ENCODE results near the gene DUSP2.
A peak's percentile ranks its signal among the peaks of the same experiment; 100 is the strongest.
"Not testable (repeated sequence)": the region's sequence is repeated elsewhere in the genome, so short reads cannot be mapped to it uniquely, and the experiment has no call there.

The DUSP2 gene

GRCh38 chr2:96146881-96147592 lies 1.8 kb upstream of the DUSP2 start:
- DNase-seq = no peak

DNA sequence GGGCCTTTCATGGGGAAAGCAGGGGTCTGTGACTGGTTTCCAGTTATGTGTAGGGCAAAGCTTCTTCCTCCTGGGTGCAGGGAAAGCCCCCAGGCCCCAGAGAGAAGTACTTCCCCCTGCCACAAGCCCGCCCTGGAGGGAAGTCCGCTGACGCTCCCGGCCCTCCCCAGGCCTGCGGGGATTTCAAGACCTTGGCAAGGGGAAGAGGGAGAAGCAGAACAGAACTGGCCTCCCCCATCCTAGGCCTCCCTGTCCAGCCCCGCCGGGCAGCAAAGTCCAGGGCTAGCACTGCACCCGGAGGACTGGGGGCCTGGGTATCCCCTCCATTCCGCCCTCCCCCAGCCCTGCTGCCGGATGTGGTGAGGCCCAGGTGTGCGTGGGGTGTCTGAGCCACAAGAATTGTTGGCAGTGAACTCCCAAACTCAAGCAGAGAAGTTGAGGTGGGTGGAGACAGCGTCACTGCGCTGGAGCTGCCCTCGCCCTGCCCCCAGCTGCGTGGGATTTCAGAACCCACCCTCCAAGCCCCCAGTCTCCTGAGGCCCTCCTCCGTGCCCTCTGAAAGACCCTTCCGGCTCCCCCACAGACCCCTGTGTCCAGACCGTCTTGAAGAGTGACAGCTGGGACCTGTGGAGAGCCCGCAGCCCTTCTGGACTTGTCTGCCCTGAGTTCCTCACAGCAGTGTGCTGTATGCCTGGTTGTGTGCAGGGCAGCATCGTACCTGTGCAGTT lies 1.1 kb upstream of the DUSP2 start:
- DNase-seq = peak; percentile 72 to 82 (median 76)

GRCh38 chr2:96145848-96146152 lies 560 bp upstream of the DUSP2 start:
- no peak for DNase-seq

GRCh38 chr2:96144481-96145035 lies 682 bp downstream of the DUSP2 start:
- peak in 3 of 4 experiments; percentile 30 to 45 (median 31) for DNase-seq

DNA sequence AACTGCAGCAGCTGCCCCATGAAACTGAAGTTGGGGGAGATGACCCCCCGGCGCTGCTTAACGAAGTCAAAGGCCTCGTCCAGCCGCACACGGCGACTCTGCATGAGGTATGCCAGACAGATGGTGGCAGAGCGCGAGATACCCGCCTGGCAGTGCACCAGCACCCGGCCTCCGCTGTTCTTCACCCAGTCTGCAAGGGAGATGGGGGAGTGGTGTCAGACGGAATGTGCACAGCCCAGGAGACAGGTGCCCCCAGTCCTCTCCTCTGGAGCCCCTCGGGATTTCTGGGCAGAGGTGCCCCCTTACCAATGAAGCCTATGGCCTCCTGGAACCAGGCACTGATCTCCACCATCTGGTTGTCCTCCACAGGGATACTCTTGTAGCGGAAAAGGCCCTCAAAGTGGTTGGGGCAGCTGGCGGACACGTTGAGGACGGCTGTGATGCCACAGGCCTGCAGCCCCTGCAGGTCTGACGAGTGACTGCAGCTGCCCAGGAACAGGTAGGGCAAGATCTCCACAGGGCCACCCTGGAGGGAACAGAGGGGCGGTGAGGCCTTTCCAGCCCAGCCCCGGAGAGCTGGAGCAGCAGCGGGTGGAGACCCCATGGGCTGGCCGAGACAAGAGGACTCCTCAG lies 1.3 kb downstream of the DUSP2 start:
- peak in 3 of 4 experiments; percentile 29 to 40 (median 34) for DNase-seq

- no peak for DNase-seq
Measured at GRCh38 chr2:96143231-96143847, 1.9 kb downstream of the DUSP2 start.

DNA sequence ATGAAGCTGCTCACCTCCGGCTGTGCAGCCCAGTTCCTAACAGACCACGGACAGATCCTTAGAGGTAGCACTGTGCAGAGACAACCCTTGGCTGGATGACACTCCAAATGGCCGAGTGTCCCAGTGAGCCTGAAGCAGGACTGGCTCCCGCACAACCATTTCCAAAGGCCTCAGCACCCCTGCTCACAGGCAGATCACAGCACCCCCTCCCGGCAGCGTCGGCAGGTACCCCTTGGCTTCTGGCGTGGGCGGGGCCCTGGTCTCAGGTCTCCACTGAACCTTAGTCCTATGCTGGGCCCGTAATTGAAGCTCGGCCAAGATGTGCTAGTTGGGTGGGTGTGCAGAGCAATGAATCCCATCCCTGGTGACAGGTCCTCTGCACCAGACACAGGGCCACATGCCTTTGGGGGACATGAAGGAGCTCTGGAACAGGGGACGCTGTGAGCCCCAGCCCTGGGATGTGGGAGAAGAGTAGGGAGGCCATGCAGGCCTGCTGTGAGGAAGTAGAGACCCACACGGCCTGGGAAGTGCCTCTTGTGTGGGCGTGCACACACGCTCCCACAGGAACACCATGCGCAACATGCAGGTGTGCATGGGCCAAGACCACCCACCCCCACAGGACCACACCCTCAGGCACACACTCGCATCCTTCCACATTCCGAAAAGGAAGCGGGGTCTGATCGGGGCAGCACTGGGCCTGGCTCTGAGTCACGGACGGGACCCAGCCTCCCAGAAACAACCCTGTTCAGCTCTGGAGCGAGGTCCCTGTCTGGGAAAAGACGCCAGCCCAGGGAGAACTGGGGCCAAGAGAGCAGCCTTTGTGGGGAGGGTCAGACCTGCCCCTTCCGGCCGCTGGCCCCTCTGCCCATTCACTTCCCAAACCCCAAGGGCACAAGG lies 2.8 kb downstream of the DUSP2 start:
- peak; percentile 35 to 65 (median 50) for DNase-seq

DNA sequence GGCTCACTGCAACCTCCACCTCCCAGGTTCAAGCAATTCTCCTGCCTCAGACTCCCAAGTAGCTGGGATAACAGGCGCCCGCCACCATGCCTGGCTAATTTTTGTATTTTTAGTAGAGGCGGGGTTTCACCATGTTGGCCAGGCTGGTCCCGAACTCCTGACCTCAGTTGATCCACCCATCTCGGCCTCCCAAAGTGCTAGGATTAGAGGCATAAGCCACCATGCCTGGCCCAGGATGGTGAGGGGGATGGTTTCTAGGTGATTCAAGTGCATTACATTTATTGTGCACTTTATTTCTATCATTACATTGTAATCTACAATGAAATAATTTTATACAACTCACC lies 3.6 kb downstream of the DUSP2 start:
- not testable (repeated sequence) for DNase-seq

DNA sequence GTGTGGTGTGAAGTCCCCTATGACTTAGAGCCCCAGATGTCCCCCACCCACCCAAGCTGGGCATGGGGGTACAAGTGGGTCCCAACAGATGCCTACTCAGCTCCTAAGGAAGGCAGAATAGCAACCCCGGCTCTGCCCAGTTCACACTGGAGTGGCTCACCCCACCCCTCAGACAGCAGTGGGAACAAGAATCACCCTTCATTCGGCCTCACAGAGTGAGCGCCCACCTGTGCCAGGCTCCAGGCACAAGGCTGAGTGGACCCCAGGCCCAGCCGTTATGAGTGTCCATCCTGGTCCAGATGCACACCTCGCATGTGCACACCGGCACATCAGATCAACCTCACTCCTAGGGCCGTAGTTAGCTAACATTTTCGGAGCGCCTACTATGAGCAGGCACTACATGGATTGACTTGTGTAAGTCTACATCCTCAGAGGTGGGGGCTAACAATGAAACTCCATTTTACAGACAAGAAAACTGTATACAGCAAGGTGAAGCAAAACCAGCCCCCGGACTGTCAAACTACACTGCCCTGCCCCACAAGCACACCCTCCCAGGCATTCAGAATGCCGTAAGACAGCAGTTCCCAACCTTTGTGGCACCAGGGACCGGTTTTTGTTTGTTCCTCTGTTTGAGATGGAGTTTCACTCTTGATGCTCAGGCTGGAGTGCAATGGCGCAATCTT lies 4.2 kb downstream of the DUSP2 start:
- no peak for DNase-seq

GRCh38 chr2:96139181-96139758 lies 6.0 kb downstream of the DUSP2 start:
- no peak for DNase-seq

GRCh38 chr2:96138179-96139145 lies 6.8 kb downstream of the DUSP2 start, which contains the start of gene ASTL:
ASTL (minus strand) TSS chr2:96138502; CDS start chr2:96138436, 66 bp downstream.
- DNase-seq = peak; percentile 26 to 49 (median 44)

DNA sequence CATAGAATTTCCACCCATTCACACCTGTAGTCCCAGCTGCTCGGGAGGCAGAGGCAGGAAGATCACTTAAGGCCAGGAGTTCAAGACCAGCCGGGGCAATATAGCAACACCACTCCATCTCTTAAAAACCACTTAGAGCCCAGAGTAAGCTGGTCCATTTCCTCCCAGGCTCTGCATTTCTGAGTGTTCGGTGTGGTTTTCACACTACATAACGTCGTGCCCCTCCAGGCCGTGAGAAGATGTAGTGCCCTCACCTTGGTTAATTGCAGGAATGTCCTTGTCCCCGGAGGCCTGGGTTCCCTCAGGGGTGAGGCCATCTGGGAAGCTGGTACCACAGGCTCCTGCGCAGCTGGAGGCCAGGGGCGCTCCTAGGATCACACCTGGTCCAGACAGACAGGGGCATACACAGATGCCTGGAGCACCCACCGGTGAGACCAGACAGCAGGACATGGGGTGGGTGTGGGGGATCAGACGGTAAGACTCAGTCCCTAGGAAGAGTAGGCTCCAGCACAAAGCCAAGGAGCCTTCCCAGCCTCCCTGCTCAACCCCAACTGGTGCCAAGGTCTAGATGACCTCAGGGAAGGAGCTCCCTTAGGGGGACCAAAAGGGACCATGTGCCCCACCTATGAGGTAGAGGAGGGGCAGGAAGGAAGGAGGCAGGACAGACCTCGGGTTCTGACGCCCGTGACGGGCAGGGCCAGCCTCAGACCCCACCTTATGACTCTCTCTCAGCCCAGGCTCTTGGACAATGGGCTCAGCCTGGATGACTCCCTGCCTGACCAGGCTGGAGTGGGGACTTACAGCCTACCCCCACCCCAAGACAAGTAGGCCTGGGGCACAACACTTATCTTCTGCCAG lies 7.7 kb downstream of the DUSP2 start:
- DNase-seq = no peak

GRCh38 chr2:96136129-96136720 lies 9.0 kb downstream of the DUSP2 start:
- DNase-seq = no peak

- DNase-seq = no peak
Measured at GRCh38 chr2:96135621-96136020, 9.6 kb downstream of the DUSP2 start.

- DNase-seq = no peak
Measured at GRCh38 chr2:96135171-96135570, 10.1 kb downstream of the DUSP2 start.

DNA sequence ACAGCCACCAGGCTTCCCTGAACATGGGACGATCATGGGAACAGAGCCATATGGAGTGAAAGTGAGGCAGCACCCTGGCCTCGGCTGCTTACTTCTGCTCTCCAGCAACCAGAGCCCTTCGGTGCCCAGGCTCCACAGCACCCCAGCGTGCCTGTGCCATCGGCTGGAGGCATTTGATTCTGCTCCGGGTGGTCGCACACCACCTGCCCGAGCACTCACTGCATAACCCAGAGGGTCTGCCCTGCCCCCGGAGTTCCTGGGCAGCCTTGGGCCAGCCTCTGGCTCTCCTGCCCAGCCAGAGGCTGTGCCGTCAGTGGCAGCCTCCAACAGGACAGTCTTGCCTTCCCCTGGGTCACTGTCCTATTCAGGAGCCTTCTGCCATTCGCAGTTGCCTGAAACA lies 10.8 kb downstream of the DUSP2 start:
- DNase-seq = no peak

DNA sequence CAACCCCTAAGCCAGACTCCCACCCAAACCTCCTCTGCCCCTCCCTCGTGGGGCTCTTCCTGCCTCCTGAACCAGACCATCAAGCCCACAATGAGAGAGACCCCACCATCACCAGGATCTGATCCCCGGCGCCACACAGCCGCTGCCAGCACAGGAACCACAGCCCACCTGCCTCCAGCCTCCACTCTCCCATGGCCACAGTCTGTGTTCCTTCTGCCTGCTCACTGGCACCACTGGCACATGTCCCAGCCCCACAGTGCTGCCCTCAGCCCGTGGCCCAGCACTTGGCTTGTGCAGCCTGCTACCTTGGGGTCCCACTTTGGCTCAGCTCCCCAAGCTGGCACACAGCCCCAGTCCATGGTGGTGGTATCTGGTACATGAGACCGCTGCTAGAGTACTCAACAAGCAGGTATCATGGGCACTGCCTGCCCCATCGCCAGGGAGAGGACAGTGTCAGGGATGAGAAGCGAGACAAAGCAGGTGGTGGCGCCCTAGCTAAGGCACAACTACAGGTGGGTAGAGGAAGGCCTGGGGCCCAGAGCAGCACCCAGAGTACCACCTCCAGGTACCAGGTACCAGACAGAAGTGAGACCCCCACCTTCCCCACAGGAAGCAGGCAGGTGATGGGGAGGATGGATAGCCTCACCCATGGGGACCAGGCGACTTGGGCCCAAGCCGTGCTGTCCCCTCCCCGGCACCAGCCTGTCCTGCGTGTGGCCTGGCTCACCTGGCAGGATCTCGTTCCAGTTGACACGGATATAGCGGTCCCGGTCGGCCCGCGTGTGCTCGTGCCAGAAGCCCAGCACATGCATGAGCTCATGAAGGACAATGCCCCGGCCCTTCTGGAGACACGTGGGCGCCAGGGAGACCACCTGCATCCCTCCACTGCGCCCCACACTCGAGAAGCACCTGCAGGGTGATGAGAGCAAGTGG lies 13.2 kb downstream of the DUSP2 start:
- DNase-seq = no peak
